Activated naive CD4-positive, alpha-beta T cell treated with anti-CD3 and anti-CD28 coated beads, Interleukin-2, amount 10 ng/mL, durations not matched to agents 5 hours and 36 hours (primary cell): ENCODE measurements around the gene ETFA. TPM values are rescaled to one million over a fixed set of nuclear protein-coding genes. Genes with fewer than 3 reads are reported as not detected.

Experiments used
- total RNA-seq, 2 experiments: library from RNA; stranded (reverse); gene quantifications; one replicate each; pipeline ENCODE4 v1.2.3, GENCODE V29; 2021

Gene ETFA
- total RNA-seq: 10 to 100 TPM; 84.6 to 89.4 TPM

GRCh38 chr15:76311100-76311953 is at the start of gene ETFA:
Gene ETFA, minus strand, starts transcription at chr15:76311469. Its CDS starts 81 bp downstream, at chr15:76311388.

DNA sequence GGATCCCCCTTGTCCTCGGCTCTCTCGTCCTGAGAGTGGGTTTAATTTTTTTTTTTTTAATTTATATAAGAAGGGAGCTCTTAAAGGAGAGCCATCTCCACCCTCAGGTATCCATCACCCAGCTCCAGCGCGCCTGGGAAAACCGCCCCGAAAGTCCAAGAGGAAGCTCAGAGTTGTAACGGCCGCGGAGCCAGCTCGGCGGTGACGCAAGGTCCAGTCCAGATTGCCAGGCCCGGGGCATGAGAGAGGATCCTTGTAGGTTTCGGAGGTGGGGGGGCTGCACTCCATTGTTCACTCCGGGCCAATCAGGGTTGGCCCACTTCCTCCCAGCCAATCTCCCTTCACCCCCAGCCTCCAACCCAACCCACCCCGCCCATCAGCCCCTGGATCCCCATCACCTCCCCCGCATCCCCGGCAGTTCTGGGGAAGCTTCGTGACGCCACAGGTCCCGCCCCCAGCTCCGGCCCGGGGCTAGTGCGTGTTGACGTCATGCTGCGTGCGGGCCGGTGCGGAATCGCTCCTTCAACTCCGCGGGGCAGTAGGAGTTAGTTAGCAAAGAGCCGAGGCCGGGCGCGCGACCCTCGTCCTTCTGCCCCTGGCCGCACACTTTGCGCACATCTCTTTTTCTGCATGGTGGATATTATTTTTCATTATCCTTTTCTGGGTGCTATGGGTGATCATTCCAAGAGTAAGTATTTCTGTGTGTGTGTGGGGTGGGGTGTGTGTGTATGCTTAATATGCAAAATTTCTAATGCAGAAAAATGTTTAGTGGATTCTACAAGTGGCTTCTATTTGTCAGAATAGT is 25.2 kb upstream of the ETFA start, which contains the start of gene ISL2:
ISL2 (plus strand) TSS at position 520 of the 805 bp plus-strand sequence; CDS start at position 631, 111 bp downstream.

Other genes with a start within 250 kb of the ETFA start
- under 1 TPM; 0.12 to 0.13 TPM for gene ISL2, start 25.3 kb upstream of the ETFA start, total RNA-seq